ENCODE data around the gene TMEM237.

TMEM237 gene

DNA sequence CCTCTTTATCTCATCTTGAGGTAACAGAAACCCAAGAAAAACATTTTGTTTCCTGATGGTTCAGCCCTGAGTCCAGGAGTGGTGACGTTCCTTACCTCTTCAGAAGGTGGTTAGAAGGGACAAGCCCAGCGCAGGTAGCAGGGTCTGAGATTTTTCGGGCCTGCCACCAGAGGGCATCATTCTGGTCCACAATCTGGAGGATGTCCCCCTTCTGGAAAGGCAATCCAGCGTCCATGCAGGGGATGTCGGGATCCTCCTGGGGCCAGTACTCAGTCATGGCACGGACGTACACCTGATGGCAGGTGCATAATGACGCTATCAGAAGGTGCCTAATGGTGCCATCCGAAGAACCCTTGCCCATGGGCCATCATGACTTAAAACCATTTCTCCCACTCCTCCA lies 37.4 kb upstream of the TMEM237 start:
- H3K4me1 ChIP-seq (ENCODE audit: control insufficient read depth, insufficient read depth, low read length): no peaks in the 10 kb centered on the region
- POLR2A ChIA-PET: no interaction called here
- CTCF ChIA-PET: interaction anchor here (0.6 to 1.8 kb wide), 9 partner anchors 8 to 503 kb away, joined by 3 to 5 read pairs (median 3); partner anchors contain the start of gene MPP4
- TF ChIP-seq SCRT2 (tag by site-specific recombination; IDR thresholded peaks at IDR 0.05): no peak
- TF ChIP-seq ZNF146 (tag by site-specific recombination; IDR thresholded peaks at IDR 0.05): no peak
- no peak for TF ChIP-seq ZNF792 (tag by site-specific recombination; IDR thresholded peaks at IDR 0.05)
- TF ChIP-seq, protein P1, sequence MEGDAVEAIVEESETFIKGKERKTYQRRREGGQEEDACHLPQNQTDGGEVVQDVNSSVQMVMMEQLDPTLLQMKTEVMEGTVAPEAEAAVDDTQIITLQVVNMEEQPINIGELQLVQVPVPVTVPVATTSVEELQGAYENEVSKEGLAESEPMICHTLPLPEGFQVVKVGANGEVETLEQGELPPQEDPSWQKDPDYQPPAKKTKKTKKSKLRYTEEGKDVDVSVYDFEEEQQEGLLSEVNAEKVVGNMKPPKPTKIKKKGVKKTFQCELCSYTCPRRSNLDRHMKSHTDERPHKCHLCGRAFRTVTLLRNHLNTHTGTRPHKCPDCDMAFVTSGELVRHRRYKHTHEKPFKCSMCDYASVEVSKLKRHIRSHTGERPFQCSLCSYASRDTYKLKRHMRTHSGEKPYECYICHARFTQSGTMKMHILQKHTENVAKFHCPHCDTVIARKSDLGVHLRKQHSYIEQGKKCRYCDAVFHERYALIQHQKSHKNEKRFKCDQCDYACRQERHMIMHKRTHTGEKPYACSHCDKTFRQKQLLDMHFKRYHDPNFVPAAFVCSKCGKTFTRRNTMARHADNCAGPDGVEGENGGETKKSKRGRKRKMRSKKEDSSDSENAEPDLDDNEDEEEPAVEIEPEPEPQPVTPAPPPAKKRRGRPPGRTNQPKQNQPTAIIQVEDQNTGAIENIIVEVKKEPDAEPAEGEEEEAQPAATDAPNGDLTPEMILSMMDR (tag by site-specific recombination; IDR thresholded peaks at IDR 0.05): peak; percentile 41; the same call in 1 of the 2 replicates
- H3K4me3 ChIP-seq (ENCODE audit: low read depth, low read length): no peak overlapping the region
- H3K9me3 ChIP-seq (ENCODE audit: control insufficient read depth, insufficient read depth, low read depth, low read length): no peaks in the 10 kb centered on the region
- no peaks in the 10 kb centered on the region for H3K36me3 ChIP-seq (ENCODE audit: control insufficient read depth in 2 of 2, insufficient read depth in 1 of 2, low read length in 2 of 2)
- no peak overlapping the region for H3K27ac ChIP-seq (ENCODE audit: extremely low read depth, low read depth, low read length)

DNA sequence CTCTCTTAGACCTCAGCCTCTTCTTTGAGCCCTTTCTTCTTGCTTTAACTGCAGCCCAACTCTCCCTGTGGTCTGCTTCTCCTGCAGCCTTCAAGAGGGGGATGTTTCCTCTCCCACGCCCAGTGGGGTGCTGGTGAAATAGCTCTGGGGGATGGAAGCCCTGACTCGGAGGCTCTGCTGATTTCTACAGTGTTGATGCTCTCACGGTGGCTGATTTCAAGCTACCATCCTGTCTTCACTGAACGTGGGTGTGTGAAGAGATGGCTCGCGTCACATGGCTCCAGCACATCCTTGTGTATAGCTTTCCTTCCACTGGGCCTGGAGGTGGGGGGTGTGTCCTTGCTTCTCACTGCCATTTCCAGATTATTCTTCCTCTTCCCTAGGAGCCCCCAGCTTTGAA lies 35.1 kb upstream of the TMEM237 start:
- TF ChIP-seq ZNF426 (tag by site-specific recombination; IDR thresholded peaks at IDR 0.05) (no peak), ZNF248 (tag by site-specific recombination; IDR thresholded peaks at IDR 0.05) (no peak), ZFHX2 (tag by site-specific recombination; conservative IDR thresholded peaks at IDR 0.05) (peak; percentile 22; the same call in 1 of the 2 replicates)
- H3K4me3 ChIP-seq (ENCODE audit: low read depth, low read length): no peak overlapping the region
- H3K9me3 ChIP-seq (ENCODE audit: control insufficient read depth, insufficient read depth, low read depth, low read length): no peaks in the 10 kb centered on the region
- ChIA-PET CTCF (interaction anchor here (0.6 kb wide), 1 partner anchor 586 kb away, joined by 3 read pairs; no protein-coding TSS in a partner anchor), POLR2A (no interaction called here)
- H3K36me3 ChIP-seq (ENCODE audit: control insufficient read depth in 2 of 2, insufficient read depth in 1 of 2, low read length in 2 of 2): no peaks in the 10 kb centered on the region
- no peaks in the 10 kb centered on the region for H3K4me1 ChIP-seq (ENCODE audit: control insufficient read depth, insufficient read depth, low read length)
- H3K27ac ChIP-seq (ENCODE audit: extremely low read depth, low read depth, low read length): no peak overlapping the region

DNA sequence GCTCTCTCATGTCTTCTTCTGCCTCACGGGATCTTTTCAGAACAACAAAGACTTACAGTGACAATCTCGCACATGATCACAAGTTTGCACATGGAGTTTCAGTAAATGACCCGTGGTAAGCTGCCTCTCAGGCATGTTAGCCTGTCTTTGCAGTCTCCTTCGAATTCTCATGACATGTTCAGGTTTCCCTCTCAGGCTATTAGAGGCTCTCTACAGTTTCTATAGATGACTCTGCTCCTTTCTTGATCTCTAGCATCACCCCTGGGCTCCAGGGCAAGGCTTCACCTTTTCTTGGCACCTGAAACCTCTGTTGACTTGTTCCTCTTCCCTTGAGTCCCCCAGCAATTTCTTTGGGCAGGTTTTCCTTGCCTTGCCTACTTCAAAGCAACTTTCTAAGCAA lies 32.2 kb upstream of the TMEM237 start:
- POLR2A ChIA-PET: no interaction called here
- no peak overlapping the region for H3K27ac ChIP-seq (ENCODE audit: extremely low read depth, low read depth, low read length)
- TF ChIP-seq ZIC2 (tag by site-specific recombination; IDR thresholded peaks at IDR 0.05) (no peak), ZNF341 (tag by site-specific recombination; IDR thresholded peaks at IDR 0.05; ENCODE audit: low read depth) (no peak), ZNF292 (tag by site-specific recombination; IDR thresholded peaks at IDR 0.05; ENCODE audit: borderline replicate concordance, low read depth) (no peak), ZFP37 (tag by site-specific recombination; IDR thresholded peaks at IDR 0.05) (no peak), ZNF239 (tag by site-specific recombination; IDR thresholded peaks at IDR 0.05) (no peak), ZNF174 (tag by site-specific recombination; IDR thresholded peaks at IDR 0.05) (no peak), ZNF19 (tag by site-specific recombination; IDR thresholded peaks at IDR 0.05; ENCODE audit: low read depth) (no peak)
- H3K4me3 ChIP-seq (ENCODE audit: low read depth, low read length): no peak overlapping the region
- H3K9me3 ChIP-seq (ENCODE audit: control insufficient read depth, insufficient read depth, low read depth, low read length): no peaks in the 10 kb centered on the region
- CTCF ChIA-PET: interaction anchor here (1.4 kb wide), 1 partner anchor 8 kb away, joined by 4 read pairs; no protein-coding TSS in a partner anchor
- H3K36me3 ChIP-seq (ENCODE audit: control insufficient read depth in 2 of 2, insufficient read depth in 1 of 2, low read length in 2 of 2): no peaks in the 10 kb centered on the region
- H3K4me1 ChIP-seq (ENCODE audit: control insufficient read depth, insufficient read depth, low read length): no peaks in the 10 kb centered on the region

DNA sequence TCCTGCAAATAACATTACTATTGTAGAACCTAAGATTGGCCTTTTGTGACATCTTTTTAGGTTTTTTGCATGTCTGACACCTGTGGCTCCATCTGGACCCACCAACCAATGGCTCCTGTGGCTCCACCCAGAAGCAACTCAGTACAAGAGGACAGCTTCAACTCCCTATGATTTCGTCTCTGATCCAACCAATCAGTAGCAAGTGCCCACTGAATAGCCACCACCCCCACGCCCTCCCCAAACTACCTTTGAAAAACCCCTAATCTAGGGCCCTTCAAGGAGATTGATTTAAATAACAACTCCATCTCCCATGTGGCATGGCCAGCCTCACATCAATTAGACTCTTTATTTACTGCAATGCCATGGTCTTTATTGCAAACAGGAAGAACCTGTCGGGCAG lies 31.5 kb upstream of the TMEM237 start:
- TF ChIP-seq GLI4 (tag by site-specific recombination; IDR thresholded peaks at IDR 0.05) (no peak), ZNF175 (tag by site-specific recombination; IDR thresholded peaks at IDR 0.05) (no peak), ZNF266 (tag by site-specific recombination; IDR thresholded peaks at IDR 0.05; ENCODE audit: low read depth) (no peak), ZNF514 (tag by site-specific recombination; IDR thresholded peaks at IDR 0.05) (no peak), ZNF621 (tag by site-specific recombination; IDR thresholded peaks at IDR 0.05) (no peak), EGR2 (tag by site-specific recombination; IDR thresholded peaks at IDR 0.05; ENCODE audit: low read depth) (no peak), ZBTB48 (tag by site-specific recombination; IDR thresholded peaks at IDR 0.05) (no peak), ZNF138 (tag by site-specific recombination; IDR thresholded peaks at IDR 0.05; ENCODE audit: borderline replicate concordance) (no peak)
- ChIA-PET POLR2A (no interaction called here), CTCF (interaction anchor here (1.4 kb wide), 1 partner anchor 7 kb away, joined by 4 read pairs; no protein-coding TSS in a partner anchor)
- Histone ChIP-seq H3K4me1 (ENCODE audit: control insufficient read depth, insufficient read depth, low read length) (no peaks in the 10 kb centered on the region), H3K36me3 (ENCODE audit: control insufficient read depth in 2 of 2, insufficient read depth in 1 of 2, low read length in 2 of 2) (no peaks in the 10 kb centered on the region), H3K9me3 (ENCODE audit: control insufficient read depth, insufficient read depth, low read depth, low read length) (no peaks in the 10 kb centered on the region), H3K27ac (ENCODE audit: extremely low read depth, low read depth, low read length) (no peak overlapping the region), H3K4me3 (ENCODE audit: low read depth, low read length) (no peak overlapping the region)

Data from HEK293 (cell line).